ENCODE results near the gene TUT1.

DNA sequence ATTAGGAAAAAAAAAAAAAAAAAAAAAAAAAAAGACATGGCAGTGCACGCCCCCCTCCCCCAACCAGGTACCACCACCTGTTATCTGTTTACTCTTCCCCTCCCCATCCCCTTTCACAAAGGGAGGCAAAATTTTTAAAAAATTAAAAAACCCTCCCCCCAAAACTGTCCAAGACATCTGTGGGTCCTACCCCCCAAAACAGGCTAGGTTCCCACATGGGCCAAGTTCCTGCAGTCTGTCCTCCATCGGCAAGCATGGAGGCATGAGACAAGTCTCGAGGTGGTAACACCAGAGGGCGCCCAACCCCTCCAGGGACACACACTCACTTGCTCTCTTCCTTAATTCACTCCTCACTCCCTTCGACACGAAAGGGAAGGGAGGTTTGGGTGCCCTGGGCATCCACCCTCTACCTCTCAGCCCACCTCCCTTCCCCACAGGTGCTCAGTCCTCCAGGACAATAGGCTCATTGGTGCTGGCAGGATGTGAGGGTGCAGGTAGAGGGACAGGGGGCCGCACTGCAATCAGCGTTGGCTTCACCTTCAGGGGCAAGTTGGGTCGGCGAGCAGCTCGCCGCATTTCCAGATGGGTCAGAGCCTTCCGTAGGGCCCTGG is 2.2 kb upstream of the TUT1 start:
- TF ChIP-seq, protein P1, sequence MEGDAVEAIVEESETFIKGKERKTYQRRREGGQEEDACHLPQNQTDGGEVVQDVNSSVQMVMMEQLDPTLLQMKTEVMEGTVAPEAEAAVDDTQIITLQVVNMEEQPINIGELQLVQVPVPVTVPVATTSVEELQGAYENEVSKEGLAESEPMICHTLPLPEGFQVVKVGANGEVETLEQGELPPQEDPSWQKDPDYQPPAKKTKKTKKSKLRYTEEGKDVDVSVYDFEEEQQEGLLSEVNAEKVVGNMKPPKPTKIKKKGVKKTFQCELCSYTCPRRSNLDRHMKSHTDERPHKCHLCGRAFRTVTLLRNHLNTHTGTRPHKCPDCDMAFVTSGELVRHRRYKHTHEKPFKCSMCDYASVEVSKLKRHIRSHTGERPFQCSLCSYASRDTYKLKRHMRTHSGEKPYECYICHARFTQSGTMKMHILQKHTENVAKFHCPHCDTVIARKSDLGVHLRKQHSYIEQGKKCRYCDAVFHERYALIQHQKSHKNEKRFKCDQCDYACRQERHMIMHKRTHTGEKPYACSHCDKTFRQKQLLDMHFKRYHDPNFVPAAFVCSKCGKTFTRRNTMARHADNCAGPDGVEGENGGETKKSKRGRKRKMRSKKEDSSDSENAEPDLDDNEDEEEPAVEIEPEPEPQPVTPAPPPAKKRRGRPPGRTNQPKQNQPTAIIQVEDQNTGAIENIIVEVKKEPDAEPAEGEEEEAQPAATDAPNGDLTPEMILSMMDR (IDR thresholded peaks at IDR 0.05; ENCODE audit: insufficient read depth, low read length, poor library complexity, severe bottlenecking): peak; percentile 57
- TF ChIP-seq EZH2phosphoT487 (conservative IDR thresholded peaks at IDR 0.05; ENCODE audit: low read length): no peak
